SU-DHL-6 (cell line): ENCODE results near the gene ESRRA.

ENCODE experiments used
- H2AFZ ChIP-seq: fragments of 200-600 bp; sonication (generic); 2 replicates; pipeline ENCODE4 v1.6.1; 2014; ENCODE audit warnings: low read depth, mild to moderate bottlenecking, moderate library complexity, mixed read lengths, antibody characterized with exemption, low read length; ENCODE audit not compliant: severe bottlenecking
- H3F3A ChIP-seq: fragments of 200-600 bp; shearing (Covaris generic); 2 replicates; pipeline ENCODE4 v1.6.0; 2016; ENCODE audit warnings: antibody characterized with exemption, mild to moderate bottlenecking; ENCODE audit not compliant: insufficient read depth
- H3K27ac ChIP-seq: fragments of 200-600 bp; sonication (generic); 2 replicates; pipeline ENCODE4 v1.5.1; 2016; ENCODE audit warnings: low read depth, mild to moderate bottlenecking, low read length, moderate library complexity, mixed read lengths
- H3K27me3 ChIP-seq: fragments of 200-600 bp; sonication (generic), shearing (Covaris generic); 2 replicates; pipeline ENCODE4 v1.6.0; 2014; ENCODE audit warnings: mild to moderate bottlenecking, low read length
- H3K36me3 ChIP-seq: fragments of 200-600 bp; sonication (generic); 2 replicates; pipeline ENCODE4 v1.6.1; 2014; ENCODE audit warnings: mild to moderate bottlenecking, low read length, mixed read lengths
- H3K4me2 ChIP-seq: fragments of 300-600, 200-600 bp; shearing (Covaris generic), sonication (generic); 2 replicates; pipeline ENCODE4 v1.6.0; 2014; ENCODE audit warnings: low read length, low read depth, mild to moderate bottlenecking; ENCODE audit not compliant: poor library complexity, severe bottlenecking
- H3K4me3 ChIP-seq: fragments of 200-600 bp; sonication (generic); 2 replicates; pipeline ENCODE4 v1.5.1; 2014; ENCODE audit warnings: antibody characterized with exemption, low read length, mild to moderate bottlenecking, mixed read lengths; ENCODE audit not compliant: insufficient read depth, poor library complexity, severe bottlenecking
- H3K79me2 ChIP-seq: fragments of 200-600 bp; sonication (generic); 2 replicates; pipeline ENCODE4 v1.6.1; 2014; ENCODE audit warnings: mild to moderate bottlenecking, low read length, moderate library complexity; ENCODE audit not compliant: insufficient read depth
- H3K9ac ChIP-seq: fragments of 200-600 bp; sonication (generic); 2 replicates; pipeline ENCODE4 v1.7.0; 2014; ENCODE audit warnings: mild to moderate bottlenecking, low read length
- H3K9me2 ChIP-seq: fragments of 200-600 bp; sonication (generic); replicated peaks from 2 replicates; pipeline ENCODE4 v1.6.1; 2014; ENCODE audit warnings: low read length; ENCODE audit not compliant: insufficient read depth
- H3K9me3 ChIP-seq: fragments of 200-600 bp; sonication (generic); 2 replicates; pipeline ENCODE4 v1.6.1; 2014; ENCODE audit warnings: low read length, mixed read lengths; ENCODE audit not compliant: insufficient read depth
- H4K20me1 ChIP-seq: fragments of 200-600 bp; sonication (generic); 2 replicates; pipeline ENCODE4 v1.6.1; 2014; ENCODE audit warnings: low read depth, mild to moderate bottlenecking, antibody characterized with exemption, low read length, moderate library complexity, mixed read lengths
- CTCF ChIP-seq: fragments of 200-600 bp; sonication (generic); IDR thresholded peaks from one replicate; pipeline ENCODE4 v1.5.1; 2017; ENCODE audit warnings: antibody characterized with exemption, mild to moderate bottlenecking, low read length, moderate library complexity; ENCODE audit not compliant: insufficient read depth, poor library complexity, severe bottlenecking
- EZH2phosphoT487 ChIP-seq: fragments of 200-600 bp; sonication (generic), shearing (Covaris generic); conservative IDR thresholded peaks from 2 replicates; pipeline ENCODE4 v1.6.1; 2018; ENCODE audit warnings: mild to moderate bottlenecking, antibody characterized with exemption, low read length, moderate library complexity, mixed read lengths

ESRRA gene

GRCh38 chr11:64287676-64288352 lies 17.5 kb upstream of the ESRRA start:
- Histone ChIP-seq H3K9ac (no peak overlapping the region), H3K9me2 (no peaks in the 10 kb centered on the region), H3K27me3 (no peaks in the 10 kb centered on the region), H2AFZ (no peak overlapping the region), H4K20me1 (no peaks in the 10 kb centered on the region), H3K9me3 (no peaks in the 10 kb centered on the region), H3K4me3 (no peak overlapping the region), H3K4me2 (no peak overlapping the region), H3K27ac (no peak overlapping the region), H3F3A (peaks cover 4% of the 10 kb centered on the region; the same call in 1 of the 2 replicates), H3K36me3 (no peaks in the 10 kb centered on the region), H3K79me2 (0 out of 2 replicates have a peak, but pooled peaks cover 4% of the 10 kb centered on the region)
- no peak for TF ChIP-seq EZH2phosphoT487
- TF ChIP-seq CTCF = no peak

GRCh38 chr11:64288353-64288750 lies 17.0 kb upstream of the ESRRA start:
- TF ChIP-seq EZH2phosphoT487 (no peak), CTCF (no peak)
- Histone ChIP-seq H3K4me2 (no peak overlapping the region), H3K79me2 (0 out of 2 replicates have a peak, but pooled peaks cover 1% of the 10 kb centered on the region), H3K27ac (no peak overlapping the region), H3K27me3 (no peaks in the 10 kb centered on the region), H3K9me2 (no peaks in the 10 kb centered on the region), H2AFZ (no peak overlapping the region), H3K4me3 (no peak overlapping the region), H3K9me3 (no peaks in the 10 kb centered on the region), H4K20me1 (no peaks in the 10 kb centered on the region), H3K9ac (no peak overlapping the region), H3F3A (peaks cover 4% of the 10 kb centered on the region; the same call in 1 of the 2 replicates), H3K36me3 (no peaks in the 10 kb centered on the region)

DNA sequence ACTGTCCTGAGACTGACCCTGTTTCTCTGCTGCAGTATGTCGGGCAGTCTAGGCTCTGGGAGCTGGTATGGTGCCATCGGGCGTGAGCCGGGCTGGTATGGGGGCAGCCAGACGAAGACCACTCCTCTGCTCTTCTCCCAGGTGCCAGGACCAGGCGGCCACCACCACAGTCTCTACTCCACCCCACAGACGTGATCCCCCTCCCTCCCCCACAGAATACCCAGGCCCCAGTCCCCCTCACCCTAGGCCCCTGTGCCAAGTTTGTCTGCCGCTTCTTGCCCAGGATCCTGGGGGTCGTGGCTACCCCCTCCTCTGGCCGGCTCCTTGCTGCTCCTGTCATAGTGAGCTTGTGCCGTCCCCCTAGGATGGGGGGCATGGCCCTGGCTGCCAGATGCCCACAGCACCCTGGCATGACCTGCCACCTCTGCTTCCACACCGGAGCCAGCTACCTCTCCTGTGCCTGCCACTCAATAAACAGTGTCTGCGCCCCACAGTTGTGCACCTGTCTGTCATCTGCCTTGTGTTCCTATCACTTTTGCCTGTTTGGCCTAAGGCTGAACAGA lies 16.2 kb upstream of the ESRRA start:
- Histone ChIP-seq H4K20me1 (no peaks in the 10 kb centered on the region), H3K79me2 (no peaks in the 10 kb centered on the region), H3K27ac (no peak overlapping the region), H3F3A (peaks cover 4% of the 10 kb centered on the region; the same call in 1 of the 2 replicates), H3K4me2 (no peak overlapping the region), H3K9me3 (no peaks in the 10 kb centered on the region), H2AFZ (no peak overlapping the region), H3K27me3 (no peaks in the 10 kb centered on the region), H3K36me3 (no peaks in the 10 kb centered on the region), H3K9ac (no peak overlapping the region), H3K4me3 (no peak overlapping the region), H3K9me2 (no peaks in the 10 kb centered on the region)
- TF ChIP-seq EZH2phosphoT487 (no peak), CTCF (no peak)
